Mesendoderm (in vitro differentiated cells): ENCODE results near the gene STX7. TPM values are rescaled to one million over a fixed set of nuclear protein-coding genes. Genes with fewer than 3 reads are reported as not detected.
A peak's percentile ranks its signal among the peaks of the same experiment; 100 is the strongest.
"Not testable (repeated sequence)": the region's sequence is repeated elsewhere in the genome, so short reads cannot be mapped to it uniquely, and the experiment has no call there.

Experiments used
- DNase-seq: peaks from one replicate; pipeline ENCODE4 v3.0.0; 2013
- H2AK5ac ChIP-seq: 2 replicates; pipeline ENCODE4 v1.6.1; 2013; ENCODE audit warnings: low read length, inconsistent platforms
- H2BK120ac ChIP-seq: 2 replicates; pipeline ENCODE4 v1.6.1; 2013; ENCODE audit warnings: low read depth, mild to moderate bottlenecking, low read length, moderate library complexity, mixed read lengths
- H2BK15ac ChIP-seq: replicated peaks from 2 replicates; pipeline ENCODE4 v1.6.1; 2013; ENCODE audit warnings: low read depth, mild to moderate bottlenecking, moderate library complexity
- H2BK5ac ChIP-seq: 2 replicates; pipeline ENCODE4 v1.6.1; 2013; ENCODE audit warnings: low read length, inconsistent platforms
- H3K18ac ChIP-seq: 2 replicates; pipeline ENCODE4 v1.6.1; 2013; ENCODE audit warnings: mild to moderate bottlenecking, low read length, mixed read lengths
- H3K23ac ChIP-seq: one replicate; pipeline ENCODE4 v1.6.1; 2013; ENCODE audit warnings: low read length
- H3K27ac ChIP-seq: 2 replicates; pipeline ENCODE4 v1.5.1; 2013; ENCODE audit warnings: low read depth, mild to moderate bottlenecking, inconsistent platforms, low read length, moderate library complexity
- H3K27me3 ChIP-seq: 2 replicates; pipeline ENCODE4 v1.6.1; 2013; ENCODE audit warnings: low read length, control low read depth, mild to moderate bottlenecking, inconsistent platforms; ENCODE audit not compliant: insufficient read depth, poor library complexity
- H3K36me3 ChIP-seq: 2 replicates; pipeline ENCODE4 v1.6.1; 2013; ENCODE audit warnings: low read length, inconsistent platforms; ENCODE audit not compliant: control insufficient read depth, insufficient read depth
- H3K4ac ChIP-seq: one replicate; pipeline ENCODE4 v1.6.1; 2013; ENCODE audit warnings: low read depth, mild to moderate bottlenecking, low read length, moderate library complexity
- H3K4me1 ChIP-seq: 2 replicates; pipeline ENCODE4 v1.6.1; 2013; ENCODE audit warnings: low read depth, low read length, inconsistent platforms; ENCODE audit not compliant: control insufficient read depth
- H3K4me2 ChIP-seq: 2 replicates; pipeline ENCODE4 v1.6.1; 2013; ENCODE audit warnings: low read length
- H3K4me3 ChIP-seq: 2 replicates; pipeline ENCODE4 v1.5.1; 2013; ENCODE audit warnings: mild to moderate bottlenecking, low read length
- H3K56ac ChIP-seq: one replicate; pipeline ENCODE4 v1.6.1; 2013; ENCODE audit warnings: low read length
- H3K79me1 ChIP-seq: 2 replicates; pipeline ENCODE4 v1.6.1; 2013; ENCODE audit warnings: low read length, inconsistent platforms
- H3K79me2 ChIP-seq: 2 replicates; pipeline ENCODE4 v1.6.1; 2013; ENCODE audit warnings: mild to moderate bottlenecking, low read length; ENCODE audit not compliant: control insufficient read depth, insufficient read depth
- H3K9ac ChIP-seq: 2 replicates; pipeline ENCODE4 v1.6.1; 2013; ENCODE audit warnings: low read length, inconsistent platforms
- H4K5ac ChIP-seq: one replicate; pipeline ENCODE4 v1.6.1; 2013; ENCODE audit warnings: low read length
- H4K8ac ChIP-seq: one replicate; pipeline ENCODE4 v1.6.1; 2013; ENCODE audit warnings: low read depth, mild to moderate bottlenecking, control low read depth, low read length, moderate library complexity
- WGBS: extraction: QIAGEN DNeasy Blood & Tissue Kit; methylation state at CpG from one replicate; pipeline ENCODE4 v1.1.7; 2013; ENCODE audit warnings: low lambda C conversion rate, missing lambda C conversion rate; ENCODE audit not compliant: insufficient coverage; ENCODE audit errors: extremely low coverage; 5-methylcytosine and 5-hydroxymethylcytosine counted together
- polyA plus RNA-seq, 2 experiments: library from polyadenylated mRNA; stranded (reverse); fragments of 200-250 nt; gene quantifications; one replicate each; pipeline ENCODE4 v1.2.3, GENCODE V29; 2013

The STX7 gene
- 16.6 TPM for polyA plus RNA-seq (2013, experiment 1 of 2)
- 16.4 TPM for polyA plus RNA-seq (2013, experiment 2 of 2)

- Histone ChIP-seq H3K56ac (peak within 1 kb of the TSS; percentile 93), H3K79me1 (peaks cover 6% of the 10 kb centered on the region), H2BK15ac (no peak within 1 kb of the TSS), H2AK5ac (no peak within 1 kb of the TSS), H4K5ac (no peak within 1 kb of the TSS), H2BK5ac (no peak within 1 kb of the TSS), H3K23ac (no peak within 1 kb of the TSS), H3K9ac (peak within 1 kb of the TSS; percentile 82), H3K27me3 (no peaks in the 10 kb centered on the region), H2BK120ac (no peak within 1 kb of the TSS), H3K18ac (no peak within 1 kb of the TSS), H3K4me1 (no peaks in the 10 kb centered on the region), H3K27ac (peak within 1 kb of the TSS; percentile 5), H3K79me2 (peaks cover 10% of the 10 kb centered on the region), H3K36me3 (no peaks in the 10 kb centered on the region), H3K4me3 (peak within 1 kb of the TSS; percentile 72), H3K4ac (no peak within 1 kb of the TSS), H3K4me2 (peak within 1 kb of the TSS; percentile 98), H4K8ac (no peak within 1 kb of the TSS)
- no CpG with 5 or more reads among the region's 67 CpGs for WGBS
- DNase-seq, result peak; percentile 91
These were observed at the start of gene STX7 for GRCh38 chr6:132512638-132513632. Gene STX7 (minus strand): TSS chr6:132513116. CDS start chr6:132503530, 9,586 bp downstream.

- not testable (repeated sequence) for H2BK5ac ChIP-seq, H3K4me2 ChIP-seq, H4K5ac ChIP-seq, H3K23ac ChIP-seq, H3K18ac ChIP-seq, H4K8ac ChIP-seq, H3K79me1 ChIP-seq, H2BK15ac ChIP-seq, H3K79me2 ChIP-seq, H3K36me3 ChIP-seq, H2BK120ac ChIP-seq, H3K4me1 ChIP-seq, H2AK5ac ChIP-seq, DNase-seq, H3K4me3 ChIP-seq, H3K9ac ChIP-seq, H3K27ac ChIP-seq, H3K4ac ChIP-seq, H3K27me3 ChIP-seq, H3K56ac ChIP-seq
- no CpG with 5 or more reads among the region's 3 CpGs for WGBS
These were observed 47.2 kb upstream of the STX7 start for GRCh38 chr6:132560087-132560486.

GRCh38 chr6:132552372-132552771 is 39.5 kb upstream of the STX7 start, which contains the start of gene TAAR8:
Gene TAAR8 (plus strand): TSS chr6:132552672. CDS start chr6:132552693, 21 bp downstream.
- Histone ChIP-seq H4K8ac (no peak within 1 kb of the TSS), H3K79me1 (no peaks in the 10 kb centered on the region), H3K27ac (no peak within 1 kb of the TSS), H3K18ac (no peak within 1 kb of the TSS), H2BK5ac (no peak within 1 kb of the TSS), H3K79me2 (no peaks in the 10 kb centered on the region), H3K23ac (no peak within 1 kb of the TSS), H3K56ac (no peak within 1 kb of the TSS), H2BK120ac (no peak within 1 kb of the TSS), H2BK15ac (no peak within 1 kb of the TSS), H3K4ac (no peak within 1 kb of the TSS), H2AK5ac (no peak within 1 kb of the TSS), H3K27me3 (no peaks in the 10 kb centered on the region), H3K9ac (no peak within 1 kb of the TSS), H3K4me1 (no peaks in the 10 kb centered on the region), H4K5ac (no peak within 1 kb of the TSS), H3K4me2 (no peak within 1 kb of the TSS), H3K4me3 (no peak within 1 kb of the TSS), H3K36me3 (no peaks in the 10 kb centered on the region)
- no CpG with 5 or more reads among the region's 2 CpGs for WGBS
- no peak for DNase-seq

- no peak overlapping the region for H3K4ac ChIP-seq
- H3K27me3 ChIP-seq, result no peaks in the 10 kb centered on the region
- H3K79me1 ChIP-seq, result no peaks in the 10 kb centered on the region
- WGBS, result no CpG with 5 or more reads among the region's 4 CpGs
- H4K8ac ChIP-seq, result no peak overlapping the region
- H3K23ac ChIP-seq, result no peak overlapping the region
- H2BK120ac ChIP-seq, result no peak overlapping the region
- H3K9ac ChIP-seq, result no peak overlapping the region
- H2AK5ac ChIP-seq, result no peak overlapping the region
- no peak overlapping the region for H3K56ac ChIP-seq
- H3K4me3 ChIP-seq, result no peak overlapping the region
- no peak overlapping the region for H2BK5ac ChIP-seq
- DNase-seq, result no peak
- H3K18ac ChIP-seq, result no peak overlapping the region
- H3K36me3 ChIP-seq, result no peaks in the 10 kb centered on the region
- H3K4me1 ChIP-seq, result no peaks in the 10 kb centered on the region
- H3K4me2 ChIP-seq, result no peak overlapping the region
- H3K27ac ChIP-seq, result no peak overlapping the region
- no peak overlapping the region for H2BK15ac ChIP-seq
- no peak overlapping the region for H4K5ac ChIP-seq
- no peaks in the 10 kb centered on the region for H3K79me2 ChIP-seq
These were observed 38.3 kb upstream of the STX7 start for GRCh38 chr6:132551214-132551613.

GRCh38 chr6:132548746-132549463 is 36.0 kb upstream of the STX7 start:
- no peaks in the 10 kb centered on the region for H3K79me1 ChIP-seq
- no CpG with 5 or more reads among the region's 4 CpGs for WGBS
- DNase-seq, result peak; percentile 74

More at GRCh38 chr6:132548746-132549463, 36.0 kb upstream of the STX7 start:
- no peak overlapping the region for H3K18ac ChIP-seq
- no peak overlapping the region for H2BK120ac ChIP-seq
- H3K79me2 ChIP-seq, result no peaks in the 10 kb centered on the region
- H3K23ac ChIP-seq, result no peak overlapping the region
- no peak overlapping the region for H3K4me2 ChIP-seq
- no peak overlapping the region for H2AK5ac ChIP-seq
- H3K9ac ChIP-seq, result no peak overlapping the region
- H4K8ac ChIP-seq, result no peak overlapping the region
- no peak overlapping the region for H3K56ac ChIP-seq
- no peaks in the 10 kb centered on the region for H3K27me3 ChIP-seq
- H3K4me1 ChIP-seq, result no peaks in the 10 kb centered on the region
- no peaks in the 10 kb centered on the region for H3K36me3 ChIP-seq
- no peak overlapping the region for H2BK15ac ChIP-seq
- H2BK5ac ChIP-seq, result no peak overlapping the region
- H3K27ac ChIP-seq, result no peak overlapping the region
- no peak overlapping the region for H4K5ac ChIP-seq
- no peak overlapping the region for H3K4me3 ChIP-seq
- H3K4ac ChIP-seq, result no peak overlapping the region
